H1 (cell line): Measurements from ENCODE around the gene NSG2.

Experiments
- ATF3 ChIP-seq: IDR thresholded peaks from 2 replicates; pipeline ENCODE4 v1.6.1; 2011; ENCODE audit warnings: low read depth, mild to moderate bottlenecking, low read length; ENCODE audit not compliant: insufficient read depth
- CEBPB ChIP-seq: IDR thresholded peaks from 2 replicates; pipeline ENCODE4 v1.6.1; 2012; ENCODE audit warnings: low read depth, low read length
- CHD2 ChIP-seq: IDR thresholded peaks from 2 replicates; pipeline ENCODE4 v1.6.1; 2012; ENCODE audit warnings: low read length, improper control_type of control experiment
- CREB1 ChIP-seq: IDR thresholded peaks from 2 replicates; pipeline ENCODE4 v1.6.1; 2012; ENCODE audit warnings: inconsistent platforms
- CTCF ChIP-seq, 3 experiments: IDR thresholded peaks; 1 replicate in 2 of 3; 2 replicates in 1 of 3; pipeline versions ENCODE4 v1.5.1 to v1.6.1; 2011; ENCODE audit warnings: low read length in 3 of 3, mild to moderate bottlenecking in 3 of 3, inconsistent platforms in 2 of 3, low read depth in 1 of 3, moderate library complexity in 1 of 3; ENCODE audit not compliant: insufficient read depth in 1 of 3; ENCODE audit errors: control extremely low read depth in 1 of 3
- EP300 ChIP-seq, 2 experiments: IDR thresholded peaks; 1 replicate in 1 of 2; 2 replicates in 1 of 2; pipeline ENCODE4 v1.6.1; 2011 to 2012; ENCODE audit warnings: low read depth in 2 of 2, low read length in 2 of 2, mild to moderate bottlenecking in 2 of 2, borderline replicate concordance in 1 of 2, inconsistent platforms in 1 of 2, moderate library complexity in 1 of 2
- EZH2 ChIP-seq: fragments of 200-600 bp; sonication (generic); IDR thresholded peaks from 2 replicates; pipeline ENCODE4 v1.7.1; 2012; ENCODE audit warnings: low read depth, mild to moderate bottlenecking, moderate library complexity, low read length, inconsistent platforms; ENCODE audit not compliant: severe bottlenecking
- GTF2F1 ChIP-seq: IDR thresholded peaks from 2 replicates; pipeline ENCODE4 v1.6.1; 2012; ENCODE audit warnings: low read depth, low read length, improper control_type of control experiment, borderline replicate concordance
- HDAC6 ChIP-seq: IDR thresholded peaks from one replicate; pipeline ENCODE4 v1.7.1; 2012; ENCODE audit warnings: low read depth, mild to moderate bottlenecking, inconsistent platforms, low read length, moderate library complexity
- MAX ChIP-seq: IDR thresholded peaks from 2 replicates; pipeline ENCODE4 v1.6.1; 2012; ENCODE audit warnings: inconsistent platforms
- POLR2A ChIP-seq, 2 experiments: IDR thresholded peaks; 1 replicate in 1 of 2; 2 replicates in 1 of 2; pipeline ENCODE4 v1.6.1; 2011; ENCODE audit warnings: low read depth in 2 of 2, low read length in 2 of 2, mild to moderate bottlenecking in 2 of 2; ENCODE audit errors: control extremely low read depth in 1 of 2
- POLR2AphosphoS5 ChIP-seq: IDR thresholded peaks from 2 replicates; pipeline ENCODE4 v1.6.1; 2011; ENCODE audit warnings: low read depth, low read length

GRCh38 chr5:174109698-174110260, 64.3 kb downstream of the NSG2 start:
- no peak for TF ChIP-seq GTF2F1
- TF ChIP-seq EP300 (IDR thresholded peaks at IDR 0.05; ENCODE audit: borderline replicate concordance in 1 of 2, low read depth in 2 of 2, low read length in 2 of 2): no peak
- TF ChIP-seq EZH2: no peak
- no peak for TF ChIP-seq MAX
- no peak for TF ChIP-seq HDAC6
- no peak for TF ChIP-seq CHD2
- TF ChIP-seq POLR2A (IDR thresholded peaks at IDR 0.05; ENCODE audit: control extremely low read depth in 1 of 2, low read depth in 2 of 2, low read length in 2 of 2): no peak
- TF ChIP-seq CREB1: no peak
- TF ChIP-seq POLR2AphosphoS5: no peak
- TF ChIP-seq ATF3: no peak
- TF ChIP-seq CTCF (IDR thresholded peaks at IDR 0.05; ENCODE audit: control extremely low read depth in 1 of 3, insufficient read depth in 1 of 3, low read depth in 1 of 3, low read length in 3 of 3): no peak
- TF ChIP-seq CEBPB: no peak
